Measurements from ENCODE around the gene PPM1E.
"Not testable (repeated sequence)": the region's sequence is repeated elsewhere in the genome, so short reads cannot be mapped to it uniquely, and the experiment has no call there.

Gene PPM1E

DNA sequence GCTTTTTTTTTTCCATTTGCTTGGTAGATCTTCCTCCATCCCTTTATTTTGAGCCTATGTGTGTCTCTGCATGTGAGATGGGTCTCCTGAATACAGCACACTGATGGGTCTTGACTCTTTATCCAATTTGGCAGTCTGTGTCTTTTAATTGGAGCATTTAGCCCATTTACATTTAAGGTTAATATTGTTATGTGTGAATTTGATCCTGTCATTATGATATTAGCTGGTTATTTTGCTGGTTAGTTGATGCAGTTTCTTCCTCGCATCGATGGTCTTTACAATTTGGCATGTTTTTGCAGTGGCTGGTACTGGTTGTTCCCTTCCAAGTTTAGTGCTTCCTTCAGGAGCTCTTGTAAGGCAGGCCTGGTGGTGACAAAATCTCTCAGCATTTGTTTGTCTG lies 94.5 kb downstream of the PPM1E start:
- not testable (repeated sequence) for DNase-seq

DNA sequence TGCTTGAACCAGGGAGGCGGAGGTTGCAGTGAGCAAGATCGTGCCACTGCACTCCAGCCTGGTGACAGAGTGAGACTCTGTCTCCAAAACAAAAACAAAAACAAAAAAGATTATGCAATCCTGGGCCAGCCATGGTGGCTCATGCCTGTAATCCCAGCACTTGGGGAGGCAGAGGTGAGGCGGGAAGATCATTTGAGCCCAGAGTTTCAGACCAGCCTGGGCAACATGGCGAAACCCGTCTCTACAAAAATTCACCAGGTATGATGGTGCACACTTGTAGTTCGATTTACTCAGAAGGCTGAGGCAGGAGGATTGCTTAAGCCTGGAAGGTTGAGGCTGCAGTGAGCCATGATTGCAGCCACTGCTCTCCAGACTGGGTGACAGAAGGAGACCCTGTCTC lies 109.6 kb downstream of the PPM1E start:
- no peak for DNase-seq

DNA sequence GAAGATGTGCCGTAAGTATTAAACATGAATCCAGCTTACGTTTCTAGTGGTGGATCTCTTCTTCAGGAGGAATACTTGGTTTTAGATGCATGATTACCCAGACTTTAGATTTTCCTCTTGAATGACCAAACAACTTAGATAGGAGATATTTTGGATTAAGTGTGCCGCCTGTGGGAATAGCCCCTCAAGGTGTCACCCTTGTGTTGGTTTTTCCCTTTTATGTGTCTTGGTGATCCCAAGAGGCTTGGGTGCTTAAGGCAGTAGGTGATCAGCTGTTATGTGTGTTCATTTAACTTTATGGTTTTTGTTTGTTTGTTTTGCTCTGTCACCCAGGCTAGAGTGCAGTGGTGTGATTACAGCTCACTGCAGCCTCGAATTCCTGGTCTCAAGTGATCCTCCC lies 115.1 kb downstream of the PPM1E start:
- no peak for DNase-seq

DNA sequence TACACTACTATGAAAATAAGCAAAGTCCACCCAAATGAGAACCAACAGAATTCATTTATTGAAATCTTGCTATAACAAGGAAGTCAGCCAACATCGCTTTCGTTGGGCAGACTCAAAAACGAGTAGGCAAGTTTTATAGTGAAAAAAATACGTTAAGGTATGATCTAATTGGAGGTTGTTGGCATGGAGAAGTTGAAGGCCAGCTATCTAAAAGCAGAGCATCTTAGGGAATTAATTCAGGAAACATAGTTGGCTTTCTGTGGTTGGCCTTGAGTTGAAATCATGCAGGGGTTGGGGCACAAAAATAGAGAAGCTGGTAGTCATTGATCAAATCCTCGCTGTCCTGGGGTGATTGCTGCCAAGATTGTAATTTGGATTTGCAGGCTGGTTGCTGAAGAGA lies 118.3 kb downstream of the PPM1E start:
- no peak for DNase-seq

DNA sequence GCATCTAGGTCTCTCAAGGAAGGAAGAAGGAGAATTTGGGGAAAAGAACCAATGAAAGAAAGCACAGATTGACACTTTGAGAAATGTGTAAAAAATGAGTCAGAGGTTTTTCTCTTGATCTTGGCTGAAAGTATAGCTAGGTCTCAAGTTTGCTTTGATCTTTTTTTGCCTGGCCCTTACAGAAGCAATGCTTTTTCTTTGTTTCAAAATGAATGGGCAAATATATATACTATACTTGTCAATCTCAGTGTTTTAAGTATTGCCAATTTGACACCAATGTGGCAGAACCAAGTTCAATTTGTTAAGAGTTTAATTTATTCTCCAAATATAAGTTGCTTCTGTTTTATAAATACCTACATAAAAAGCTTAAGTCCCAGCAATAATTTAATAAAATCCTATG lies 119.6 kb downstream of the PPM1E start:
- DNase-seq: no peak

DNA sequence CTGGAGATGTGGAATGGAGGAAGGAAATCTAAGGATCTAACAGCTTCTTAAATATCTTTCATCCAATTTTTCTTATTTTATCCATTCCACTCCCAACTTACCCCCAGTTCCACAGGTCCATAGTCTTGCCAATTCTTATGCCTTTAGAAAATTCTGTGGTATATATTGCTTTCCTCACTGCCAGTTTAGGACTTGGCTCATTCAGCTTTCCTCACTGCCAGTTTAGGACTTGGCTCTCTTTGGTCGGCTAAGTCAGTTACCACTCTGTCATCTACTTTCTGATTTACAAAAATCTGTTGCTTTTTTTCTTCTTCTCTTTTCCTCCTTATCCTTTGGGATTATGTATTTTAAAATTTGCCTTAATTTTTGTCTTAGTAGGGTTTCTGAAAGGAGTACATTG lies 128.5 kb downstream of the PPM1E start:
- no peak for DNase-seq

DNA sequence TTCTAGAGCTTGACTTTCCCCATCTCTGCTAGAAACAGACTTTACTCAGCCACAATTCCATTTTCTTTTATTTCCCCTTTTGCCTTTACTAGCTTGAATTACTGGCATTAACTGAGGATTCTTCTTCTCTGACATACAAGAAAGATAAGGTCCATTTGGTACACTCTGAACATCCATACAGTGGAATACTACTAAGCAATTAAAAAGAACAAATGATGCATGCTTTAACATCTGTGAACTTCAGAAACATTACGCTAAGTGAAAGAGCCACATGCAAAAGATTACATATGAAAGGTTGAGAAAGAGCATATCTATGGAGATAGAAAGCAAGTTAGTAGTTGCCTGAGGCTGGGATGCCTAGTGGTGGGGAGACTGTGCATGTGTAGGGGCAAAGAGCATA lies 130.9 kb downstream of the PPM1E start:
- DNase-seq: no peak

DNA sequence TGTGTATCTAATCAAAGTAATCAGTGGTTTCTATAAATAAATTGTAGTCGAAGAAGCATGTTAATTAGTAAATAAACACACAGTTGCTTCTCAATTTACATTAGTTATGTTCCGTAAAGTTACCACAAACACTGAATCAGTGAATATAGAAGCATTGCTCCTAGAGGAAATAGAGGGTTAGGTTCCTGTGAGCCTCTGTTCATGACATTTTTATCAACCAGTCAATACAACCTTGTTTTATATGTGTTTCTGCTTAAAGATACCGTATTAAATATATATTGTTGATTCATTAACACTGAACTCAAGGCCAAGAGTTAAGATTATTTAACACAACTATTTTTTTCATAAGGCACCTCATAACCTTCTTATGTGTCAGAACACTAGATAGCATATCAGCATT lies 134.3 kb downstream of the PPM1E start:
- DNase-seq: no peak

DNA sequence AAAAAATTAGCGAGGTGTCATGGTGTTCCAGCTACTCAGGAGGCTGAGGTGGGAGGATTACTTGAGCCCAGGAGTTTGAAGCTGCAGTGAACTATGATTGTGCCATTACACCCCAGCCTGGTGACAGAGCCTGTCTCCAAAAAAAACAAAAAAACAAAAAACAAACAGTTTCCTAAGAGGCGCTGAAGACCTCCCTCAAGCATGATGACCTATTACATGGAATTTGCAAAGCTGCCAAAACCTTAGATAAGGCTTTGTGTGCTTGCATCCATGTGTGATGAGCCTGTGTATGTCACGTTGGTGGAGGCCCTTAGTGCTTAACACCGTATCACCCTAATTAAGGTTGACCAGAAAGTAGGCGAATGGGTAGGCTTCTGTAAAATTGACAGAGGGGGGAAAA lies 143.5 kb downstream of the PPM1E start:
- DNase-seq: no peak

DNA sequence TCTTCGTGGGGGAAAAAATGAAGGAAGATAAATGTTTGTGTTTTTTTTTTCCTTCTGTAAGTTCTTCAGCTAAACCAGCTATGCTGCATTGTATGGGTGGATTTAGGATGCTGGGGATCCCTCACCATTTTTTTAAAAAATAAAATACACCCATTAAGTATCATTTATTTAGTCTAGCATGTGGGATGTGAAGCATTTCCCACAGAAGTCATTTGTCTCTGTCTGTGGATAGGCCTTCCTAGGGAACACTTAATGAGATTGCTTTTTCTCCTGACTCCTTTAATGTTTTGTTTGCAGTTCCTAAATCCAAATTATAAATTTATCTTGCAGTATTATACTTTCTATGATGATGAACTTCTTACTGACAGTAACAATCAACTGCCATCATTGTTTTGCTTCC lies 146.7 kb downstream of the PPM1E start:
- DNase-seq: no peak

DNA sequence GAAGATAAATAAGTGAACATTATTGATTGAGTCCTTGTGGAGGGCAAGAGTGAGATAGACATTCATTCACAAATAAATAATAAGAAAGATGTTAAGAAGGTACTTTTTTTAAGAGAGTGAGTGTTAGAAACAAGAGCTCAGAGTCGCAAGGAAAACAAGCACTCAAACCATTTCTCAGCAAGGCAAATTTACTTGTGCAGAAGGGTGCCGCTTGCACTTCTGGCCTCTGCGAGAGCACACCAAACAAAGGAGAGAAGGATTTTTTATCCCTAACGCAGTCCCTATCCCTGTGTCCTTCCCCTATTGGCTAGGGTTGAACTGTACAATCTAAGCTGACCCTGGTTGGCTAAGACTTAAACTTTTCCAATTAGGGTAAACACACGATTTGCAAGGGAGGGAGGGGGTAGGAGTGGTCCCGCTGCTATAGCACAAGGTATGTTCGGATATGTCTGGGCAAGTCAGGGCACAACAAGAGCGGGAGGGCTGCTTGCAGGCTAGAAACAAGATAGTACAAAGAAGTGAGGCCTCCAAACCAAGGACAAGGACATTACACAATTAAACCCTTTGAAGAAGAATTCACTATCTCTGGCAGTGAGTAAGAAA lies 156.2 kb downstream of the PPM1E start:
- DNase-seq: no peak

DNA sequence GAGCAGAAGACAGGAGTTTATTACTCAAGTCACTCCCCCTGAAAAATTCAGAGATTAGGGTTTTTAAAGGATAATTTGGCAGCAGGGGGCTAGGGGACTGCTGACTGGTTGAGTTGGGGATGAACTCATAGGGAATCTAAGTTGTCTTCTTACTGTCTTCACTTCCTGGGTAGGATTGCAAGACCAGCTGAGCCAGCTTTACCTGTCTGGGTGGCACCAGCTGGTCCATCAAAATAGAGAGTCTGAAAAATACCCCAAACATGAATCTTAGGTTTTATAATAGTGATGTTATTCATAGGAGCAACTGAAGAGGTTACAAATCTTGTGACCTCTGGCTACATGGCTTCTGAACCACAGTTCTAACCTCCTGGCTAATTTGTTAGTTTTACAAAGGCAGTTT lies 157.9 kb downstream of the PPM1E start:
- no peak for DNase-seq

DNA sequence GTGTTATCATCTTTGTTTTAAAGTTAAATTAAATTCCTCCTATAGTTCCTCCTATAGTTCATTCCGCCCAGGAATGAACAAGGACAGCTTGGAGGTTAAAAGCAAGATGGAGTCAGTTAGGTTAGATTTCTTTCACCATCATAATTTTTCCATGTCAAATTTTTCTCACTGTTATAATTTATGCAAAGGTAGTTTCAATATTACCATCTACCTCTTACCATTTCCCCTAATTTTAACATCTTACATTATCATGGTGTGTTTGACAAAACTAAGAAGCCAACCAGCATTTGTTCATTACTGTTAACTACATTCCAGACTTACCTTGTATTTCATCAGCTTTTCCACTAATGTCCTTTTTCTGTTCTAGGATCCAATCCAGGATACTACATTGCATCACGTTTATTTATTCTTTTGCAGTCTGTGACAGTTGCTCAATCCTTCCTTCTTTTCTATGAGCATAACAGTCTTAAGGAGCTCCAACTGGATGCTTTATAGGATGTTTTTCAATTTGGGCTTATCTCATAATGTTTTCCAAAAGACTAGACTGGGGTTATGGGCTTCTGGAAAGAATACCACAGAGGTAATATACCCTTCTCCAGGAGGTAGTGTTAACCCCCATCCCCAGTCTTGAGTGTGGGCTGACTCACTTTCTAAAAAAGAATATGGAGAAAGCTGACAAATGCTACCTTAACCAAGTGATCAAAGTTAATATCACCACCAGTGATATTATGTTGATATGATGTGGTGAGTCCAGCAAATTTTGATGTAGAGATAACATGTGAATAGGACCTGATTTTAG lies 158.5 kb downstream of the PPM1E start:
- DNase-seq: no peak

DNA sequence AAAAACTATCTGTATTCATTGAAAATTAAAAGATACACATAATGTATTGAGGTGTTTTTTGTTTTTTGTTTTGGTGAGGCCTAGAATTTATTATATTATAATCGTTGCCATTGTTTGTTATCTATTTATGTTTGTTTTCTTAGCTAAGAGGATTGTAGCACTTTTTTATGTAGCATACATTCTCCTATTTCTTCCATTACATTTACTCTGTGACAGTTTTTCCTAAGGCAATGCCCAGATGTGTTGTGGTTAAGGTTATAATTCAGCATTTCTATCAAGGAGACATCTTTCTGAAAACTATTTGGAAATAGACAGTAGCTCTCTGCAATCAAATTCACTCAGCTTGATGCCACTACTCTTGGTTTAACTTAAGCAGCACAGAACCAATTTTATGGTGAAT lies 161.6 kb downstream of the PPM1E start:
- DNase-seq: peak in 1 of 3 experiments; percentile 25

DNA sequence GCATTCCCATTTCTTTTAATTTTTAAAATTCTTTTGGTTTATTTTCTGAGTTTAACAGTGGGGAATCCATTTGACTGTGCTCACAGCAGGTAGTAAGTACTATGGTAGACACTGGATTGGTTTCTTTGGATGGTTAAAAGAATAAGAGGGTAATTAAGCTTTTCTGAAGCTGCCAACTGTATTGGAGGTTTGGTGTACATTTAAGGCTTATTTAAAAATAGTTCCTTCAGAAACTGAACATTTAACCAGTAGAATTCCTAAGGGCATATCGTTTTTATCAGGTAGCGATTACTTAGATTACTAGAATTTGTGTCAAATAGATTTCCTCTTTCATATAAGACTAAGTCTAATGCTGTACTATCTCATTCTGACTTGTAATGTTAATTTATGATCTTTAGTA lies 162.4 kb downstream of the PPM1E start:
- peak; percentile 15 to 80 (median 45) for DNase-seq

DNA sequence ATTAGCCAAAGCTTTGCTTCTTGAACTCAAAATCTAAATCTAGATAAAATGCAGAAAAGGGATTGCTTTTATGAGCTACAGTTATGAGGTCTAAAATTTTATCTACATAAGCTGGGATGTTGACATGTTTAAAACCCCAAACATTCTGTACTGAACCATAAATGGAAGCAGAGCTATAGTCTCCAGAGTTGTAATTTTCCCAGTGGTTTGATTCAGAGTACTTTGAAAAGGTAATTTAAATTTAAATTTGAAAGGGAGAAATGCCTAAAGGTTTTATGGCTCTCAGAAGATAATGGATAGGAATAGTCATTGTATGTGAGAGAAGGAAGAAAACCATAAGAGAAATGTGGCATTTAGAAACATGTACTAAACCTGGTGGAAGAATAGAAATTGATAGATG lies 163.2 kb downstream of the PPM1E start:
- peak in 2 of 3 experiments; percentile 14 to 31 for DNase-seq

DNA sequence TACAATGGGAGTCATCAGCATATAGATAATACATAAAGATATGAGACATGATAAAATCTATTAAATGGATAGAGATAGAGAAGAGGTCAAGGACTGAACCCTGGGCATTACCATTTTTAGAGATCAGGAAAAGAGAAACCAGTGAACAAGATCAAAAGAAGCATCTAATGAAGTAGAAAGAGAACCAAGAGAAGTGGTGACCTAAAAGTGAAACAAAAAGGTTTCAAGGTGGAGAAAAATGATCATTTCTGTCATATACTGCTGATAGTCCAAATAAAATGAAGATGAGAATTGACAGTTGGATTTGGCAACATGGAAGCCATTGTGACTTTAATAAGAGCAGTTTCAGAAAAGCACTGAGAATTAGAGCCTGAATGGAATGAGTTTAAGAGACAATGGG lies 165.1 kb downstream of the PPM1E start:
- no peak for DNase-seq

DNA sequence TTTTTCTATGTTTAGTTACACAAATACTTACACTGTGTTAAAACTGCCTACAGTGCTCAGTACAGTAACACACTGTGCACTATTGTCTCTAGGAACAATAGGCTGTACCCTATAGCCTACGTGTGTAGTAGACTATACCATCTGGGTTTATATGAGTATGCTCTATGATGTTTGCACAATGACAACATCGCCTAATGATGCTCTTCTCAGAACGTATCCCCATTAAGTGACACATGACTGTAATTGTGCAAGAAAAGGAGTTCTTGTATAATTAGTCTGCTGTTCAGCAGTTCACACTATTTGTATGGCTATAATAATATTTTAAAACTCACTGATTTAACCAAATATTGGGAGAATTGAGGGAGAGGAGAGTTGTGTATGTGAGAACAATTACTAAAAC lies 177.3 kb downstream of the PPM1E start:
- peak in 2 of 3 experiments; percentile 1 to 40 for DNase-seq

DNA sequence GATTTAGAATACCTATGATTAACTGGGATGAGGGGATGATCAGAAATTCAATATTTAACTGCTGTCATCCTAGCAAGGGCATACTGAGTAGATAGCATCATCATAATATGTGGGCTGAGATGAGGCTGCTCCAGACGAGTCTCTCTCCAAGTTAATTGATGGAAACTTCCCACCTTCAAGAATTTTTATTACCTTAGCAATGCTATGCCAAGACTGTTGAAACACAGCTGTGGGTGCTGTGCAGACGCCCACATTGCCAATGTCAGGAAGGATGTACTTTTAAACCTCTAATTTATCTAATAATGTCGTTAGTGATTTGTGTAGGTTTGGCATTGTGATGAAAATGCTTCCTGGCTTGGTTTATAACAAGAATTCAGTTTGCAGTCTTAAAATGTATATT lies 180.6 kb downstream of the PPM1E start:
- DNase-seq: no peak

DNA sequence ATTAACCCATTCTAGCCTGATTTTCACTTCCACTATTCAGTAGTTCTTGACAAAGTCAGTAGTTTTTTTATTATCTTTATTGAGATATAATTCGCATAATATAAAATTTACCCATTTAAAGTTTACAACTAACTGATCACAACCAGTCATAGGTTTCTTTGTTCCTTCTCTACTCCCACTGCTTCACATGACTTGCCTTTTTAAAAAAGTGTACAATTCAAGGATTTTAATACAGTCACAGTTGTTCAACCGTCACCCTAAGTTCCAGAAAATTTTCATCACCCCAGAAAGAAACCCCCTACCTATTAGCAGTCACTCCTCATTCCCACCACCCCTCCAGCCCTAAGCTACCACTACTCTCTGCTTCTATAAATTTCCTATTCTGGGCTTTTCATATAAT lies 188.5 kb downstream of the PPM1E start:
- no peak for DNase-seq

DNA sequence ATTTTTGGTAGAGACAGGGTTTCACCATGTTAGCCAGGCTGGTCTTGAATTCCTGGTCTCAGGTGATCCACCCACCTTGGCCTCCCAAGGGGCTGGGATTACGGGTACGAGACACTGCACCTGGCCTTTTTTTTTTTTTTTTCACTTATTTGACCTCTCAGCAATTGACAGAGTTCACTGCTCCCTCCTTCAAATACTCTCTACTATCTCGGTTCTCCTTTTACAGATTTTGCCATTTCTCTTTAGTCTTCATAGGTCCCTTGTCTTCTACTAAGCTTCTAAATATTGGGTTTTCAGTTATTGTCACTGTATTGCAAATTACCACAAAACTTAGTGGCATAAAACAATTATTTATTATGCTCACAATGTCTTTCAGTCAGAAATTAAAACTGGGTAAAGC lies 191.8 kb downstream of the PPM1E start:
- no peak for DNase-seq

DNA sequence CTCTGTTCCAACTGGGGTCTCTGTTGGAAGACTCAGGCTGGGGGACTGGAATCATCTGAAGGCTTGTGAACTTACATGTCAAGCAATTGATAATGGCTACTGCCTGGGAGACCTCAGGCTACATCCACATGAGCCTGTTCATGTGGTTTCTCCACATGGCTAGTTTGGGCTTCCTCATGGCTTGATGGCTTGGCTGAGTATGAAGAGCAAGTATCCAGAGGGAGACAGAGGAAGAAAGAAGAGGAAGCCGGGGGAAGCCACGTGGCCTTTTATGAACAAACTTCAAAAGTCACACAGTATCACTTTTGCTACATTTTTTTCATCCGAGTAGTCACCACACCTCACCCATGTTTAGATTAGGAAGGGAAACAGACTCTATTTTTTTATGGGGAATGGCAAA lies 192.2 kb downstream of the PPM1E start:
- no peak for DNase-seq

DNA sequence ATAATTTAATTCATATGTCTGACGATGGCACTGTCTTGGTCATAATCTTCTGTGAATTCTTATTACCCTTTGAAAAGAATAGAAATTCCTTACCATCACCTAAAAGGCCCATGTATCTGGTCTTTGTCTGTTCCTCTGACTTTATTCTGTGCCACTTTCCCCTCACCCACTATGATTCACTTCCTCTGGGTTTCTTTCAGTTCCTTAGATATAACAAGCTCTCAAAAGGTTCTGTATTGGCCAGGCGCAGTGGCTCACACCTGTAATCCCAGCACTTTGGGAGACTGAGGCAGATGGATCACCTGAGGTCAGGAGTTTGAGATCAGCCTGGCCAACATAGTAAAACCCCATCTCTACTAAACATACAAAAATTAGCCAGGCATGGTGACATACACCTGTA lies 198.7 kb downstream of the PPM1E start:
- DNase-seq: not testable (repeated sequence)

DNA sequence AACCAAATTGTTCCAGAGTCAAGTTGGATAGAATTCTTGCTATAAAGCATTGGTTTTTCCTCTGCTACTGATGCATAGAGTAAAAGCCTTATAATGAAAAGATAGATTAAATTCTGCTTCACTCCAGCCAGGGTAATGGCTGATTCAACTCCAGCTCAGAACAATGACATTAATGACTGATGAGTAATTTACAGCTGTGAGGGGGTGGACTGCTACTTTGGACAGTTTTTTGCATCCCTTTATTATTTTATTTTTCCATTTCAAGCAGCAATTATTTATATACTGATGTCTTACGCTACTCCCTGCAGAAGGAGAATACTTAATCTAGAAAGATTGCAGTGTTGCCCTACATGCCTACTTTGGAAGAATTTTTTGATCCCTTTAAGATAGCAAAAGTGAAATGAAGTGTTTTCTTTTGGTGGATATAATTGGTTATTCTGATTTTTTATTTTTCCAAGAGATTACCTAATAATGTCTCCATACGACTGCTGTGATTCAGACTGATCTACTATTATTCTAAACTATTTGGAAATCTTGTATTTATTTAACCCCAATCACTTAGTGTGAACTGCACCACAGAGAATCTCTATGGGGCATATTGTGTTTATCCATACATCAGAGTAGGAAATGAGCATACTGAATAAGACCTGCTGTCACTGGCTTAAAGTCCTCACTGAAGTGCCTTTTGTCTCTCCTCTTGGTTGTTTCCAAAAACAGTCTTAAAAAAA lies 201.5 kb downstream of the PPM1E start:
- DNase-seq: no peak

All from NCI-H1417 (cell line).